Measurements from ENCODE around the gene MT1M. TPM values are rescaled to one million over a fixed set of nuclear protein-coding genes. Genes with fewer than 3 reads are reported as not detected.
A peak's percentile ranks its signal among the peaks of the same experiment; 100 is the strongest.
"Not testable (repeated sequence)": the region's sequence is repeated elsewhere in the genome, so short reads cannot be mapped to it uniquely, and the experiment has no call there.

Gene MT1M
- total and polyA plus RNA-seq, 9 donors = 0.34 to 2.4 (median 0.63) TPM

- no peak for DNase-seq
- WGBS (ENCODE audit: insufficient coverage) = 88% methylated on average over 6 of the region's 11 CpGs
- Histone ChIP-seq H3K4me1 (ENCODE audit: control insufficient read depth, insufficient read depth, low read length) (peaks cover 27% of the 10 kb centered on the region), H3K27me3 (ENCODE audit: control insufficient read depth, insufficient read depth, low read length) (peaks cover 89% of the 10 kb centered on the region), H3K27ac (ENCODE audit: low read length) (no peak overlapping the region), H3K9me3 (replicated peaks; ENCODE audit: control insufficient read depth, low read depth, low read length) (no peaks in the 10 kb centered on the region), H3K36me3 (ENCODE audit: control insufficient read depth, insufficient read depth, low read length) (no peaks in the 10 kb centered on the region), H3K4me3 (ENCODE audit: low read length) (no peak overlapping the region)
These were observed 40.5 kb downstream of the MT1M start for GRCh38 chr16:56672761-56673536.

- peak; percentile 76 for DNase-seq
- Histone ChIP-seq H3K27me3 (ENCODE audit: control insufficient read depth, insufficient read depth, low read length) (peaks cover 85% of the 10 kb centered on the region), H3K36me3 (ENCODE audit: control insufficient read depth, insufficient read depth, low read length) (no peaks in the 10 kb centered on the region), H3K4me3 (ENCODE audit: low read length) (no peak overlapping the region), H3K4me1 (ENCODE audit: control insufficient read depth, insufficient read depth, low read length) (peaks cover 24% of the 10 kb centered on the region), H3K9me3 (replicated peaks; ENCODE audit: control insufficient read depth, low read depth, low read length) (no peaks in the 10 kb centered on the region), H3K27ac (ENCODE audit: low read length) (no peak overlapping the region)
- 23% methylated on average over 11 of the region's 12 CpGs for WGBS (ENCODE audit: insufficient coverage)
These were observed 41.5 kb downstream of the MT1M start for GRCh38 chr16:56673921-56674320.

- H3K27ac ChIP-seq (ENCODE audit: low read length); H3K4me3 ChIP-seq (ENCODE audit: low read length); H3K9me3 ChIP-seq (replicated peaks; ENCODE audit: control insufficient read depth, low read depth, low read length); H3K36me3 ChIP-seq (ENCODE audit: control insufficient read depth, insufficient read depth, low read length): not testable (repeated sequence)
- H3K27me3 ChIP-seq (ENCODE audit: control insufficient read depth, insufficient read depth, low read length) = peaks cover 78% of the 10 kb centered on the region
- 19% methylated on average over 4 of the region's 6 CpGs for WGBS (ENCODE audit: insufficient coverage)
- H3K4me1 ChIP-seq (ENCODE audit: control insufficient read depth, insufficient read depth, low read length) = peaks cover 22% of the 10 kb centered on the region
- peak; percentile 56 for DNase-seq
These were observed 42.1 kb downstream of the MT1M start for GRCh38 chr16:56674570-56674969.

DNA sequence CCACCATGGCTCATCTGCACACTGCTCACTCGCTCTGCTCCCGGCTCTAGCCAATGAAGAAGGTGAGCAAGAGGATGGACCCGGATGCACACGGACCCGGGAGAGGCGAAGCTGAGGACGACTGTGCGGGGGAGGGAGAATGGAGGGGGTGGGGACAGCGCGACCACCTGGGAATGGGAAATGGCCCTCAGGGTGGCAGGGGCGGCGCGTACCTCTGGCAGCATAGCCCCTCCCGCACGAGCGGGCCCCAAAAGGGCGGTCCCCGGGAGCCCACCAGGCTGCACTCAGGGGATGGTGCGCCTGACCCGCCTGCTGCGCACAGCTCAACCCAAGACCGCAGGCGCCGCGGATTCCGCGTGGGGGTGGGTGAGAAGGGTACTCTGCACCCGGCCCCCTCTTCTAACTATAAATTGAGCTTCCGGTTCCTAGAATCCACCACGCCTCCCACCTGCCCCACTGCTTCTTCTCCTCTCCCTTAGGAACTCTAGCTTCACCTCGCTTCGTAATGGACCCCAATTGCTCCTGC, 43.3 kb downstream of the MT1M start:
- 4% methylated on average over 21 of the region's 32 CpGs for WGBS (ENCODE audit: insufficient coverage)

GRCh38 chr16:56677474-56677873, 45.0 kb downstream of the MT1M start:
- Histone ChIP-seq H3K4me1 (ENCODE audit: control insufficient read depth, insufficient read depth, low read length) (peaks cover 18% of the 10 kb centered on the region), H3K9me3 (replicated peaks; ENCODE audit: control insufficient read depth, low read depth, low read length) (no peaks in the 10 kb centered on the region), H3K27me3 (ENCODE audit: control insufficient read depth, insufficient read depth, low read length) (peaks cover 51% of the 10 kb centered on the region), H3K4me3 (ENCODE audit: low read length) (no peak overlapping the region), H3K27ac (ENCODE audit: low read length) (no peak overlapping the region), H3K36me3 (ENCODE audit: control insufficient read depth, insufficient read depth, low read length) (no peaks in the 10 kb centered on the region)
- WGBS (ENCODE audit: insufficient coverage) = no CpG with 5 or more reads among the region's 3 CpGs
- DNase-seq = no peak

More for the DNA sequence above, 43.3 kb downstream of the MT1M start:
- H3K4me1 ChIP-seq (ENCODE audit: control insufficient read depth, insufficient read depth, low read length) = peaks cover 14% of the 10 kb centered on the region
- H3K27ac ChIP-seq (ENCODE audit: low read length) = no peak overlapping the region
- H3K4me3 ChIP-seq (ENCODE audit: low read length) = no peak overlapping the region
- DNase-seq = no peak
- no peaks in the 10 kb centered on the region for H3K36me3 ChIP-seq (ENCODE audit: control insufficient read depth, insufficient read depth, low read length)
- no peaks in the 10 kb centered on the region for H3K9me3 ChIP-seq (replicated peaks; ENCODE audit: control insufficient read depth, low read depth, low read length)
- peaks cover 66% of the 10 kb centered on the region for H3K27me3 ChIP-seq (ENCODE audit: control insufficient read depth, insufficient read depth, low read length)

GRCh38 chr16:56679078-56679730, 46.7 kb downstream of the MT1M start:
- H3K36me3 ChIP-seq (ENCODE audit: control insufficient read depth, insufficient read depth, low read length) = no peaks in the 10 kb centered on the region
- peaks cover 40% of the 10 kb centered on the region for H3K27me3 ChIP-seq (ENCODE audit: control insufficient read depth, insufficient read depth, low read length)
- no peak for DNase-seq
- peaks cover 33% of the 10 kb centered on the region for H3K4me1 ChIP-seq (ENCODE audit: control insufficient read depth, insufficient read depth, low read length)
- no peaks in the 10 kb centered on the region for H3K9me3 ChIP-seq (replicated peaks; ENCODE audit: control insufficient read depth, low read depth, low read length)
- no peak overlapping the region for H3K27ac ChIP-seq (ENCODE audit: low read length)
- WGBS (ENCODE audit: insufficient coverage) = no CpG with 5 or more reads among the region's 3 CpGs
- H3K4me3 ChIP-seq (ENCODE audit: low read length) = no peak overlapping the region

DNA sequence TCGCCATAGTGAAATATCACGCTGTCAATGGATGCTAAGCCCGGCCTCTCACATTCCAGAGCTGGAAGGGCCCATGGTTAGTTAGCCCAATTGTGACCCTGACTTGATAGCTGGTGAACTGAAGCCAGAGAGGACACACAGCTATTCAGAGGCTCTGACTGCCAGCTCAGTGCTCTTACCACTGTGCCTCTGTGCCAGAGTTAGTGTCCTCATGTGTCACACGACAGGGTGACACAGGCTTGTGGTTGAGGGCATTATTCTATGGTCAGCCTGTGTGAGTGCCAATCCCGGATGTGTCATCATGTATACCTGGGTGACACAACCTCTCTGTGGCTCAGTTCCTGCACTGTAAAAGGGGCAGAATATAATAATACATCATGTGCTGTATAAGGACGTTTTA, 47.4 kb downstream of the MT1M start:
- 95% methylated on average over 4 of the region's 6 CpGs for WGBS (ENCODE audit: insufficient coverage)
- Histone ChIP-seq H3K4me3 (ENCODE audit: low read length) (no peak overlapping the region), H3K4me1 (ENCODE audit: control insufficient read depth, insufficient read depth, low read length) (peaks cover 39% of the 10 kb centered on the region), H3K36me3 (ENCODE audit: control insufficient read depth, insufficient read depth, low read length) (no peaks in the 10 kb centered on the region), H3K9me3 (replicated peaks; ENCODE audit: control insufficient read depth, low read depth, low read length) (no peaks in the 10 kb centered on the region), H3K27ac (ENCODE audit: low read length) (no peak overlapping the region), H3K27me3 (ENCODE audit: control insufficient read depth, insufficient read depth, low read length) (peaks cover 35% of the 10 kb centered on the region)
- no peak for DNase-seq

- no peaks in the 10 kb centered on the region for H3K36me3 ChIP-seq (ENCODE audit: control insufficient read depth, insufficient read depth, low read length)
- peaks cover 34% of the 10 kb centered on the region for H3K4me1 ChIP-seq (ENCODE audit: control insufficient read depth, insufficient read depth, low read length)
- peak; percentile 95 for DNase-seq
- peaks cover 6% of the 10 kb centered on the region for H3K9me3 ChIP-seq (replicated peaks; ENCODE audit: control insufficient read depth, low read depth, low read length)
- H3K27me3 ChIP-seq (ENCODE audit: control insufficient read depth, insufficient read depth, low read length) = peaks cover 12% of the 10 kb centered on the region
- peak within 1 kb of the TSS; percentile 25 for H3K27ac ChIP-seq (ENCODE audit: low read length)
- under 1% methylated on average over 41 of the region's 49 CpGs for WGBS (ENCODE audit: insufficient coverage)
- peak within 1 kb of the TSS; percentile 59 for H3K4me3 ChIP-seq (ENCODE audit: low read length)
These were observed 49.7 kb downstream of the MT1M start, which contains the start of gene MT1X for GRCh38 chr16:56681939-56682702. TSS of gene MT1X (plus strand) at chr16:56682470. CDS start at chr16:56682541, 71 bp downstream.

DNA sequence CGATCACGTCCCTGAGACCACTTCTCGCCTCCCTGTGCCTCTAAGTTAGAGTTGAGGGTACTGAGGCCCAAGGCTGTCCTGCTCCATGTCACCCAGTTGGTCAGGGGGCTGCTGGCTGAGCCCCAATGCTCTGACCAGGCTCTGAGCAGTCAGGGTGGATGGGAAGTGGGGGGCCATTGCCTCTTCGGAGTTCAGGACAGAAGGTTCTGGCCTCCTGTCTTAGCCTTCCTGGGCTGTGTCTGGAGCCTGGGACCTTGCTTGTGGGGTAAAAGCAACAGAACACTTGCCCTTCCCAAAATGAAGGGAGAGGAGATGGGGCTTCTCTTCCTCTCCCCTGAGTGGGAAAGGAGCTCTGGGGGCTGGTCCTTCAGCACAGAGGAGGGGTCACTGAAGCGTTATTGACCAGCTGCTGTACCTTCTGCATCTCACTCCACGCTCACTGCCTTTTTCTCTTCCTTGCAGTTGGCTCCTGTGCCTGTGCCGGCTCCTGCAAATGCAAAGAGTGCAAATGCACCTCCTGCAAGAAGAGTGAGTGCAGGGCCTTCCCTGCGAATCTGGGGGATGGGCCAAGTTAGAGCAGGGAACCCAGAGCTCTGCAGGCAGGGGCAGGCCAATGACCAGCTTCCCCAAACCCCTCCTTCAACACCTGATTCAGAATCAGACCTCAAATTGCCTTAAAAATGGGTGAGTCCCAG, 50.4 kb downstream of the MT1M start:
- H3K36me3 ChIP-seq (ENCODE audit: control insufficient read depth, insufficient read depth, low read length) = no peaks in the 10 kb centered on the region
- DNase-seq = no peak
- peaks cover 7% of the 10 kb centered on the region for H3K27me3 ChIP-seq (ENCODE audit: control insufficient read depth, insufficient read depth, low read length)
- H3K27ac ChIP-seq (ENCODE audit: low read length) = no peak overlapping the region
- peaks cover 6% of the 10 kb centered on the region for H3K9me3 ChIP-seq (replicated peaks; ENCODE audit: control insufficient read depth, low read depth, low read length)
- H3K4me1 ChIP-seq (ENCODE audit: control insufficient read depth, insufficient read depth, low read length) = peaks cover 34% of the 10 kb centered on the region
- WGBS (ENCODE audit: insufficient coverage) = 21% methylated on average over 5 of the region's 8 CpGs
- peak overlapping the region; percentile 59 for H3K4me3 ChIP-seq (ENCODE audit: low read length)
